Activated CD8-positive, alpha-beta memory T cell treated with anti-CD3 and anti-CD28 coated beads, Interleukin-2, amount 50 U/mL, for 24 hours (primary cell): ENCODE measurements around the gene BST1.

Experiments used
- DNase-seq: peaks from one replicate; pipeline ENCODE4 v3.0.0-alpha.2; 2020; ENCODE audit errors: extremely low read depth

Gene BST1

GRCh38 chr4:15702941-15703403 is at the start of gene BST1:
TSS of gene BST1 (plus strand) at chr4:15703065. CDS start at chr4:15703145, 80 bp downstream.
- DNase-seq, result no peak

- no peak for DNase-seq
Measured at GRCh38 chr4:15653420-15653819, 49.4 kb upstream of the BST1 start.

- DNase-seq, result no peak
Measured at GRCh38 chr4:15653864-15654592, 48.8 kb upstream of the BST1 start.

- no peak for DNase-seq
Measured at GRCh38 chr4:15654593-15655222, 48.2 kb upstream of the BST1 start.

- peak; percentile 48 for DNase-seq
Measured at GRCh38 chr4:15655223-15656037, 47.4 kb upstream of the BST1 start, which contains the start of gene FBXL5. TSS of gene FBXL5 (minus strand) at chr4:15655357. CDS start at chr4:15655287, 70 bp downstream.

- no peak for DNase-seq
Measured at GRCh38 chr4:15656038-15656470, 46.8 kb upstream of the BST1 start.

- DNase-seq, result no peak
Measured at GRCh38 chr4:15657366-15657765, 45.5 kb upstream of the BST1 start.

GRCh38 chr4:15658136-15658770 is 44.6 kb upstream of the BST1 start:
- no peak for DNase-seq

- no peak for DNase-seq
Measured at GRCh38 chr4:15658781-15659180, 44.1 kb upstream of the BST1 start.

- DNase-seq, result no peak
Measured at GRCh38 chr4:15659768-15660570, 42.9 kb upstream of the BST1 start.

- DNase-seq, result no peak
Measured at GRCh38 chr4:15665753-15666365, 37.0 kb upstream of the BST1 start.

- no peak for DNase-seq
Measured at GRCh38 chr4:15667006-15667405, 35.9 kb upstream of the BST1 start.

- DNase-seq, result no peak
Measured at GRCh38 chr4:15668566-15669435, 34.1 kb upstream of the BST1 start.

- no peak for DNase-seq
Measured at GRCh38 chr4:15670576-15670975, 32.3 kb upstream of the BST1 start.

- no peak for DNase-seq
Measured at GRCh38 chr4:15672101-15672500, 30.8 kb upstream of the BST1 start.

GRCh38 chr4:15673337-15673736 is 29.5 kb upstream of the BST1 start:
- DNase-seq, result no peak

- DNase-seq, result no peak
Measured at GRCh38 chr4:15674046-15674445, 28.8 kb upstream of the BST1 start.

GRCh38 chr4:15674926-15675325 is 27.9 kb upstream of the BST1 start:
- no peak for DNase-seq

GRCh38 chr4:15675356-15675755 is 27.5 kb upstream of the BST1 start:
- DNase-seq, result no peak

GRCh38 chr4:15676039-15676438 is 26.8 kb upstream of the BST1 start:
- no peak for DNase-seq
